ENCODE results near the gene SDR42E2. TPM values are rescaled to one million over a fixed set of nuclear protein-coding genes. Genes with fewer than 3 reads are reported as not detected.
A peak's percentile ranks its signal among the peaks of the same experiment; 100 is the strongest.

SDR42E2 gene
- total RNA-seq, 1 experiment from 2014 or later: not detected

- H3K9ac ChIP-seq (ENCODE audit: low read length): no peak overlapping the region
Measured at GRCh38 chr16:22188595-22189442, 26.5 kb downstream of the SDR42E2 start.

DNA sequence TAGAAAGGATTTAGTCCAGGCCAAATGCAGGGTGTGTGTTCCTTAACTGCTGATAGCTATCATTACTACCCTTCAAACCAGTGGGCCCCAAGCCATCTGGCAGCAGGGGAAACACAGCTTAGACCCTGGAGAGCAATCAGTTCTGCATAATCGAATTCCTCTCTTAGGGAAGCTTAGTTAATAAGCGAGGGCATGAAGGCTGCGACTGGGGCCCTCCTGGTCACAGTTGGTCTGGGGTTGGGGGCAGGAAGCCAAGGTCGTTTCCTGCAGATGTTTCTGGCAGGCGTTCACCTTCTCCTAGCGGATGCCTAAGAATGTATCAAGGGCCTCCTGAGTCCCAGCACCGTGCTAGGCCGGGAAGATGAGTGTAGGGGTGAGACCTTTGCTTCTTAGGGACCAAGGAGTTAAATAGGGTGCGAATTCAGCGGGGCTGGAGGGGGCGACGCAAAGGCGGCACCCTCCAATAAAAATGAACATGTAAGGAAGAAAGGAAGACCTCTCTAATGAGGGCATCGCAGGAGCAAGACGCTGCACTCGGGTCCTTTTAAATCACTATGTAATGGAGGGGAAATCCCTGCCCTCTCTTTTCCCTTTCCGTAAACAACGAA, 27.3 kb downstream of the SDR42E2 start:
- Histone ChIP-seq H3K4me2 (ENCODE audit: low read length) (peak overlapping the region; percentile 94), H3K9me2 (replicated peaks; ENCODE audit: low read length) (no peaks in the 10 kb centered on the region), H3F3A (ENCODE audit: low read length, unreplicated experiment) (no peaks in the 10 kb centered on the region), H3K79me2 (ENCODE audit: low read length) (no peaks in the 10 kb centered on the region), H3K27me3 (ENCODE audit: low read length) (no peaks in the 10 kb centered on the region), H4K20me1 (ENCODE audit: low read length) (no peaks in the 10 kb centered on the region), H3K27ac (ENCODE audit: low read length) (peak overlapping the region; percentile 62), H3K9ac (ENCODE audit: low read length) (peak overlapping the region; percentile 65), H3K4me3 (ENCODE audit: low read length) (peak overlapping the region; percentile 88), H3K9me3 (ENCODE audit: low read length) (no peaks in the 10 kb centered on the region), H3K4me1 (ENCODE audit: insufficient read depth, low read length) (peaks cover 26% of the 10 kb centered on the region), H3K36me3 (ENCODE audit: low read depth, low read length) (no peaks in the 10 kb centered on the region), H2AFZ (ENCODE audit: low read length) (peak overlapping the region; percentile 94)
- TSS peak; percentile 73 for BruUV-seq (replicated peaks)
- intact Hi-C loops (cut with micrococcal nuclease): loop anchor here (1.0 to 5.0 kb wide), 3 partner anchors 112 to 189 kb away; partner anchors contain the start of gene PDZD9
- ATAC-seq (no peak), DNase-seq (no peak)
- TF ChIP-seq, protein P1, sequence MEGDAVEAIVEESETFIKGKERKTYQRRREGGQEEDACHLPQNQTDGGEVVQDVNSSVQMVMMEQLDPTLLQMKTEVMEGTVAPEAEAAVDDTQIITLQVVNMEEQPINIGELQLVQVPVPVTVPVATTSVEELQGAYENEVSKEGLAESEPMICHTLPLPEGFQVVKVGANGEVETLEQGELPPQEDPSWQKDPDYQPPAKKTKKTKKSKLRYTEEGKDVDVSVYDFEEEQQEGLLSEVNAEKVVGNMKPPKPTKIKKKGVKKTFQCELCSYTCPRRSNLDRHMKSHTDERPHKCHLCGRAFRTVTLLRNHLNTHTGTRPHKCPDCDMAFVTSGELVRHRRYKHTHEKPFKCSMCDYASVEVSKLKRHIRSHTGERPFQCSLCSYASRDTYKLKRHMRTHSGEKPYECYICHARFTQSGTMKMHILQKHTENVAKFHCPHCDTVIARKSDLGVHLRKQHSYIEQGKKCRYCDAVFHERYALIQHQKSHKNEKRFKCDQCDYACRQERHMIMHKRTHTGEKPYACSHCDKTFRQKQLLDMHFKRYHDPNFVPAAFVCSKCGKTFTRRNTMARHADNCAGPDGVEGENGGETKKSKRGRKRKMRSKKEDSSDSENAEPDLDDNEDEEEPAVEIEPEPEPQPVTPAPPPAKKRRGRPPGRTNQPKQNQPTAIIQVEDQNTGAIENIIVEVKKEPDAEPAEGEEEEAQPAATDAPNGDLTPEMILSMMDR (conservative IDR thresholded peaks at IDR 0.05; ENCODE audit: low read depth, low read length): no peak
- no peak for TF ChIP-seq EZH2phosphoT487 (IDR thresholded peaks at IDR 0.05; ENCODE audit: borderline replicate concordance, low read length)
- TF ChIP-seq EZH2 (IDR thresholded peaks at IDR 0.05; ENCODE audit: low read length, unreplicated experiment): no peak
- ChIA-PET POLR2A (ENCODE audit: unreplicated experiment) (no interaction called here), CTCF (interaction anchor here (0.5 to 2.0 kb wide), 2 partner anchors 112 to 164 kb away, joined by 4 to 7 read pairs; no protein-coding TSS in a partner anchor)

More at GRCh38 chr16:22188595-22189442, 26.5 kb downstream of the SDR42E2 start:
- H3F3A ChIP-seq (ENCODE audit: low read length, unreplicated experiment): no peaks in the 10 kb centered on the region
- ATAC-seq (peak; percentile 0; the same call in 1 of the 2 replicates), DNase-seq (peak; percentile 85)
- no peaks in the 10 kb centered on the region for H3K9me3 ChIP-seq (ENCODE audit: low read length)
- no peaks in the 10 kb centered on the region for H3K9me2 ChIP-seq (replicated peaks; ENCODE audit: low read length)
- no TSS peak for BruUV-seq (replicated peaks)
- ChIA-PET POLR2A (ENCODE audit: unreplicated experiment) (no interaction called here), CTCF (interaction anchor here (0.5 to 2.0 kb wide), 9 partner anchors 36 to 238 kb away, joined by 3 to 9 read pairs (median 3); no protein-coding TSS in a partner anchor)
- H2AFZ ChIP-seq (ENCODE audit: low read length): no peak overlapping the region
- H3K27me3 ChIP-seq (ENCODE audit: low read length): no peaks in the 10 kb centered on the region
- intact Hi-C loops (cut with micrococcal nuclease): loop anchor here (1.0 to 5.0 kb wide), 3 partner anchors 112 to 236 kb away; partner anchors contain the start of genes PDZD9 and UQCRC2
- no peak overlapping the region for H3K27ac ChIP-seq (ENCODE audit: low read length)
- peak overlapping the region; percentile 94; the same call in 1 of the 2 replicates for H3K4me2 ChIP-seq (ENCODE audit: low read length)
- no peak overlapping the region; the same call in 1 of the 2 replicates for H3K4me3 ChIP-seq (ENCODE audit: low read length)
- no peaks in the 10 kb centered on the region for H3K36me3 ChIP-seq (ENCODE audit: low read depth, low read length)
- no peak for TF ChIP-seq EZH2 (IDR thresholded peaks at IDR 0.05; ENCODE audit: low read length, unreplicated experiment)
- TF ChIP-seq, protein P1 (conservative IDR thresholded peaks at IDR 0.05; ENCODE audit: low read depth, low read length): peak; percentile 84
- peaks cover 26% of the 10 kb centered on the region for H3K4me1 ChIP-seq (ENCODE audit: insufficient read depth, low read length)
- H3K79me2 ChIP-seq (ENCODE audit: low read length): no peaks in the 10 kb centered on the region
- H4K20me1 ChIP-seq (ENCODE audit: low read length): no peaks in the 10 kb centered on the region
